ENCODE results near the gene TADA2B.

Gene TADA2B

GRCh38 chr4:7002336-7002735 lies 40.8 kb upstream of the TADA2B start:
- no peak for TF ChIP-seq CTCF (conservative IDR thresholded peaks at IDR 0.05; ENCODE audit: low read depth)
- ChIA-PET CTCF (no interaction called here), POLR2A (ENCODE audit: low non-redundant PET) (no interaction called here)
- H3K27ac ChIP-seq = peak overlapping the region; percentile 84
- DNase-seq (ENCODE audit: low spot score) = no peak

GRCh38 chr4:7003176-7003878 lies 39.8 kb upstream of the TADA2B start:
- ChIA-PET CTCF (no interaction called here), POLR2A (ENCODE audit: low non-redundant PET) (no interaction called here)
- DNase-seq (ENCODE audit: low spot score) = no peak
- peak overlapping the region; percentile 84 for H3K27ac ChIP-seq
- TF ChIP-seq CTCF (conservative IDR thresholded peaks at IDR 0.05; ENCODE audit: low read depth) = no peak

GRCh38 chr4:7003879-7004240 lies 39.3 kb upstream of the TADA2B start:
- POLR2A ChIA-PET (ENCODE audit: low non-redundant PET) = interaction anchor here (1.6 kb wide), 1 partner anchor 17 kb away, joined by 4 read pairs; no protein-coding TSS in a partner anchor

GRCh38 chr4:7004331-7004730 lies 38.8 kb upstream of the TADA2B start:
- CTCF ChIA-PET = interaction anchor here (0.6 kb wide), 1 partner anchor 559 kb away, joined by 3 read pairs; no protein-coding TSS in a partner anchor
- TF ChIP-seq CTCF (conservative IDR thresholded peaks at IDR 0.05; ENCODE audit: low read depth) = no peak
- H3K27ac ChIP-seq = peak overlapping the region; percentile 84
- peak; percentile 66 for DNase-seq (ENCODE audit: low spot score)
- POLR2A ChIA-PET (ENCODE audit: low non-redundant PET) = interaction anchor here (1.6 kb wide), 1 partner anchor 18 kb away, joined by 4 read pairs; no protein-coding TSS in a partner anchor

More at GRCh38 chr4:7003879-7004240, 39.3 kb upstream of the TADA2B start:
- CTCF ChIA-PET = interaction anchor here (0.6 kb wide), 1 partner anchor 558 kb away, joined by 3 read pairs; no protein-coding TSS in a partner anchor
- H3K27ac ChIP-seq = peak overlapping the region; percentile 84
- DNase-seq (ENCODE audit: low spot score) = no peak
- no peak for TF ChIP-seq CTCF (conservative IDR thresholded peaks at IDR 0.05; ENCODE audit: low read depth)

- POLR2A ChIA-PET (ENCODE audit: low non-redundant PET) = no interaction called here
- no peak for TF ChIP-seq CTCF (conservative IDR thresholded peaks at IDR 0.05; ENCODE audit: low read depth)
- CTCF ChIA-PET = no interaction called here
- DNase-seq (ENCODE audit: low spot score) = no peak
- peak overlapping the region; percentile 84 for H3K27ac ChIP-seq
These were observed 37.6 kb upstream of the TADA2B start for GRCh38 chr4:7005571-7005970.

- ChIA-PET POLR2A (ENCODE audit: low non-redundant PET) (no interaction called here), CTCF (no interaction called here)
- TF ChIP-seq CTCF (conservative IDR thresholded peaks at IDR 0.05; ENCODE audit: low read depth) = no peak
- no peak for DNase-seq (ENCODE audit: low spot score)
- no peak overlapping the region for H3K27ac ChIP-seq
These were observed 36.8 kb upstream of the TADA2B start for GRCh38 chr4:7006411-7006810.

Data from RWPE1 (cell line).